ENCODE measurements around the gene MYLK4.

MYLK4 gene

GRCh38 chr6:2750832-2751231, at the start of gene MYLK4:
TSS of gene MYLK4 (minus strand) at chr6:2750922. CDS start at chr6:2749294, 1,628 bp downstream.
- Mint-ChIP-seq H3K9me3 (no peaks in the 10 kb centered on the region), H3K27ac (no peak within 1 kb of the TSS), H3K4me3 (no peak within 1 kb of the TSS), H3K4me1 (no peaks in the 10 kb centered on the region), H3K36me3 (no peaks in the 10 kb centered on the region)
- DNase-seq (ENCODE audit: low spot score in 2 of 2): no peak
- ATAC-seq: no peak

- peak overlapping the region; percentile 85 for H3K27ac Mint-ChIP-seq
These were observed 49.3 kb upstream of the MYLK4 start for GRCh38 chr6:2799936-2800527.

GRCh38 chr6:2798586-2799134, 47.9 kb upstream of the MYLK4 start:
- Mint-ChIP-seq H3K9me3 (no peaks in the 10 kb centered on the region), H3K27ac (peak overlapping the region; percentile 15), H3K4me1 (peaks cover 33% of the 10 kb centered on the region), H3K4me3 (no peak overlapping the region), H3K36me3 (peaks cover 16% of the 10 kb centered on the region)
- DNase-seq (ENCODE audit: low spot score in 2 of 2) (no peak), ATAC-seq (no peak)

More at GRCh38 chr6:2799936-2800527, 49.3 kb upstream of the MYLK4 start:
- H3K4me3 Mint-ChIP-seq: peak overlapping the region; percentile 3
- ATAC-seq (peak; percentile 77), DNase-seq (ENCODE audit: low spot score in 2 of 2) (no peak)
- no peaks in the 10 kb centered on the region for H3K9me3 Mint-ChIP-seq
- peaks cover 16% of the 10 kb centered on the region for H3K36me3 Mint-ChIP-seq
- peaks cover 30% of the 10 kb centered on the region for H3K4me1 Mint-ChIP-seq

GRCh38 chr6:2797564-2798031, 46.9 kb upstream of the MYLK4 start:
- no peak for DNase-seq (ENCODE audit: low spot score in 2 of 2)
- no peak for ATAC-seq
- Mint-ChIP-seq H3K36me3 (peaks cover 16% of the 10 kb centered on the region), H3K27ac (peak overlapping the region; percentile 15), H3K4me3 (no peak overlapping the region), H3K4me1 (peaks cover 44% of the 10 kb centered on the region), H3K9me3 (no peaks in the 10 kb centered on the region)

GRCh38 chr6:2796861-2797260, 46.1 kb upstream of the MYLK4 start:
- DNase-seq (ENCODE audit: low spot score in 2 of 2) (no peak), ATAC-seq (no peak)
- peaks cover 49% of the 10 kb centered on the region for H3K4me1 Mint-ChIP-seq
- H3K27ac Mint-ChIP-seq: no peak overlapping the region
- H3K9me3 Mint-ChIP-seq: no peaks in the 10 kb centered on the region
- H3K4me3 Mint-ChIP-seq: no peak overlapping the region
- peaks cover 16% of the 10 kb centered on the region for H3K36me3 Mint-ChIP-seq

- Mint-ChIP-seq H3K4me3 (no peak overlapping the region), H3K4me1 (peaks cover 55% of the 10 kb centered on the region), H3K36me3 (peaks cover 16% of the 10 kb centered on the region), H3K9me3 (no peaks in the 10 kb centered on the region), H3K27ac (no peak overlapping the region)
- ATAC-seq (peak; percentile 39), DNase-seq (ENCODE audit: low spot score in 2 of 2) (no peak)
These were observed 45.2 kb upstream of the MYLK4 start for GRCh38 chr6:2795956-2796355.

GRCh38 chr6:2795162-2795561, 44.4 kb upstream of the MYLK4 start:
- Mint-ChIP-seq H3K4me1 (peaks cover 50% of the 10 kb centered on the region), H3K27ac (no peak overlapping the region)

GRCh38 chr6:2794171-2794730, 43.5 kb upstream of the MYLK4 start:
- Mint-ChIP-seq H3K4me3 (no peak overlapping the region), H3K4me1 (peaks cover 41% of the 10 kb centered on the region), H3K9me3 (no peaks in the 10 kb centered on the region), H3K36me3 (peaks cover 10% of the 10 kb centered on the region), H3K27ac (no peak overlapping the region)
- DNase-seq (ENCODE audit: low spot score in 2 of 2) (no peak), ATAC-seq (no peak)

More at GRCh38 chr6:2795162-2795561, 44.4 kb upstream of the MYLK4 start:
- DNase-seq (ENCODE audit: low spot score in 2 of 2) (no peak), ATAC-seq (no peak)
- H3K9me3 Mint-ChIP-seq: no peaks in the 10 kb centered on the region
- H3K36me3 Mint-ChIP-seq: peaks cover 15% of the 10 kb centered on the region
- H3K4me3 Mint-ChIP-seq: no peak overlapping the region

GRCh38 chr6:2793534-2794151, 42.9 kb upstream of the MYLK4 start:
- peaks cover 40% of the 10 kb centered on the region for H3K4me1 Mint-ChIP-seq

GRCh38 chr6:2792330-2793110, 41.8 kb upstream of the MYLK4 start:
- ATAC-seq: no peak
- Mint-ChIP-seq H3K4me3 (peak overlapping the region; percentile 31), H3K4me1 (peaks cover 40% of the 10 kb centered on the region), H3K36me3 (peaks cover 13% of the 10 kb centered on the region), H3K27ac (peak overlapping the region; percentile 8), H3K9me3 (no peaks in the 10 kb centered on the region)
- DNase-seq (ENCODE audit: low spot score in 2 of 2): no peak

More at GRCh38 chr6:2793534-2794151, 42.9 kb upstream of the MYLK4 start:
- Mint-ChIP-seq H3K4me3 (peak overlapping the region; percentile 31), H3K9me3 (no peaks in the 10 kb centered on the region), H3K36me3 (peaks cover 10% of the 10 kb centered on the region), H3K27ac (peak overlapping the region; percentile 48)
- peak; percentile 68 for ATAC-seq
- DNase-seq (ENCODE audit: low spot score in 2 of 2): peak in 1 of 2 donors; percentile 62

- Mint-ChIP-seq H3K4me1 (peaks cover 32% of the 10 kb centered on the region), H3K27ac (peak overlapping the region; percentile 23), H3K4me3 (no peak overlapping the region), H3K9me3 (no peaks in the 10 kb centered on the region), H3K36me3 (peaks cover 14% of the 10 kb centered on the region)
- DNase-seq (ENCODE audit: low spot score in 2 of 2) (no peak), ATAC-seq (no peak)
These were observed 40.8 kb upstream of the MYLK4 start for GRCh38 chr6:2791450-2791974.

- ATAC-seq (peak; percentile 86), DNase-seq (ENCODE audit: low spot score in 2 of 2) (no peak)
- H3K36me3 Mint-ChIP-seq: peaks cover 15% of the 10 kb centered on the region
- H3K4me3 Mint-ChIP-seq: no peak overlapping the region
- peak overlapping the region; percentile 48 for H3K27ac Mint-ChIP-seq
- no peaks in the 10 kb centered on the region for H3K9me3 Mint-ChIP-seq
- H3K4me1 Mint-ChIP-seq: peaks cover 36% of the 10 kb centered on the region
These were observed 40.1 kb upstream of the MYLK4 start for GRCh38 chr6:2790588-2791449.

- Mint-ChIP-seq H3K4me1 (peaks cover 30% of the 10 kb centered on the region), H3K4me3 (no peak overlapping the region), H3K36me3 (peaks cover 56% of the 10 kb centered on the region), H3K27ac (no peak overlapping the region), H3K9me3 (no peaks in the 10 kb centered on the region)
- no peak for DNase-seq (ENCODE audit: low spot score in 2 of 2)
- ATAC-seq: no peak
These were observed 35.5 kb upstream of the MYLK4 start for GRCh38 chr6:2786269-2786668.

GRCh38 chr6:2784930-2785329, 34.2 kb upstream of the MYLK4 start:
- H3K4me3 Mint-ChIP-seq: no peak overlapping the region
- no peak overlapping the region for H3K27ac Mint-ChIP-seq
- ATAC-seq (no peak), DNase-seq (ENCODE audit: low spot score in 2 of 2) (no peak)
- H3K4me1 Mint-ChIP-seq: peaks cover 33% of the 10 kb centered on the region
- no peaks in the 10 kb centered on the region for H3K9me3 Mint-ChIP-seq
- peaks cover 70% of the 10 kb centered on the region for H3K36me3 Mint-ChIP-seq

Measured in stimulated activated effector memory CD8-positive, alpha-beta T cell treated with anti-CD3 and anti-CD28 coated beads, Interleukin-12 subunit alpha, Interleukin-12 subunit beta, amount 100 ng/mL, for 72 hours (primary cell).